ENCODE measurements around the gene CST7. TPM values are rescaled to one million over a fixed set of nuclear protein-coding genes. Genes with fewer than 3 reads are reported as not detected.

Gene CST7
- total and polyA plus RNA-seq, 2 experiments from 2014 or later = not detected

DNA sequence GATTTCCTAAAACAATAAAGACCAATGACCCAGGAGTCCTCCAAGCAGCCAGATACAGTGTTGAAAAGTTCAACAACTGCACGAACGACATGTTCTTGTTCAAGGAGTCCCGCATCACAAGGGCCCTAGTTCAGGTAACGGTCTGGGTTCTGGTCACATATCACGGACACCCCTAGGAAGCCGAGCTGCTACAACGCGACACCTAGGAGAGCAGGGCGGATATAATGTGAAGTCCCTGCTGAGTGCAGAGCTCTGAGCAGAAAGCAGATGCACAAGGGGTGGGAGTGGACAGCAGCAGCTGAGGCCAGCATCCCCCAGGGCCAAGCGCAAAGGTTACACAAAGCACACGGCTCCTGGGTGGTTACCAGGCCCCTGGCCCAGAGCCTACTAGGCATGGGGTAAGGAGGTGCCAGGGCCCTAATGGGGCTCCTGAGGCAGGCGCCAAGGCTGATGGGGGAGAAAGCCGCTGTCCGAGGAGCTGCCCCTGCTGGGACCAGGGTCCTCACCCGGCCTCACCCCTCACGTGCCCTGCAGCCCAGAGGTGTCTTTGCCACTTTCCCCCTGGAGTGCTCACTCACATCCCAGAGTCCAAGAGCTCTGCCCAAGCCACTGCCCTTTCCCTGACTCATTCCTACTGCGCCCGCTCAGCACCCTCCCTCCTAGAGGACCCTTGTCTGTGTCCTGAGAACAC lies 8.4 kb downstream of the CST7 start:
- no peak overlapping the region for H3K4me3 Mint-ChIP-seq
- Histone ChIP-seq H3K27me3 (ENCODE audit: insufficient read depth) (no peaks in the 10 kb centered on the region), H3K4me1 (ENCODE audit: insufficient read depth) (no peaks in the 10 kb centered on the region), H3K79me2 (replicated peaks; ENCODE audit: insufficient read depth) (no peaks in the 10 kb centered on the region), H2AFZ (no peak overlapping the region), H3F3A (replicated peaks; ENCODE audit: low read depth) (no peaks in the 10 kb centered on the region), H4K20me1 (replicated peaks; ENCODE audit: insufficient read depth) (no peaks in the 10 kb centered on the region; the same call in 1 of the 2 replicates), H3K27ac (ENCODE audit: low read depth) (no peak overlapping the region), H3K4me3 (no peak overlapping the region), H3K36me3 (ENCODE audit: insufficient read depth) (no peaks in the 10 kb centered on the region; the same call in 1 of the 2 replicates), H3K4me2 (no peak overlapping the region), H3K9me2 (ENCODE audit: insufficient read depth) (no peaks in the 10 kb centered on the region)
- H3K36me3 Mint-ChIP-seq (ENCODE audit: low read depth) = peaks cover 13% of the 10 kb centered on the region
- peaks cover 6% of the 10 kb centered on the region for H3K27me3 Mint-ChIP-seq (ENCODE audit: insufficient read depth, low read depth, poor library complexity)
- ATAC-seq (no peak), DNase-seq (ENCODE audit: low spot score) (no peak)
- TF ChIP-seq, protein P1, sequence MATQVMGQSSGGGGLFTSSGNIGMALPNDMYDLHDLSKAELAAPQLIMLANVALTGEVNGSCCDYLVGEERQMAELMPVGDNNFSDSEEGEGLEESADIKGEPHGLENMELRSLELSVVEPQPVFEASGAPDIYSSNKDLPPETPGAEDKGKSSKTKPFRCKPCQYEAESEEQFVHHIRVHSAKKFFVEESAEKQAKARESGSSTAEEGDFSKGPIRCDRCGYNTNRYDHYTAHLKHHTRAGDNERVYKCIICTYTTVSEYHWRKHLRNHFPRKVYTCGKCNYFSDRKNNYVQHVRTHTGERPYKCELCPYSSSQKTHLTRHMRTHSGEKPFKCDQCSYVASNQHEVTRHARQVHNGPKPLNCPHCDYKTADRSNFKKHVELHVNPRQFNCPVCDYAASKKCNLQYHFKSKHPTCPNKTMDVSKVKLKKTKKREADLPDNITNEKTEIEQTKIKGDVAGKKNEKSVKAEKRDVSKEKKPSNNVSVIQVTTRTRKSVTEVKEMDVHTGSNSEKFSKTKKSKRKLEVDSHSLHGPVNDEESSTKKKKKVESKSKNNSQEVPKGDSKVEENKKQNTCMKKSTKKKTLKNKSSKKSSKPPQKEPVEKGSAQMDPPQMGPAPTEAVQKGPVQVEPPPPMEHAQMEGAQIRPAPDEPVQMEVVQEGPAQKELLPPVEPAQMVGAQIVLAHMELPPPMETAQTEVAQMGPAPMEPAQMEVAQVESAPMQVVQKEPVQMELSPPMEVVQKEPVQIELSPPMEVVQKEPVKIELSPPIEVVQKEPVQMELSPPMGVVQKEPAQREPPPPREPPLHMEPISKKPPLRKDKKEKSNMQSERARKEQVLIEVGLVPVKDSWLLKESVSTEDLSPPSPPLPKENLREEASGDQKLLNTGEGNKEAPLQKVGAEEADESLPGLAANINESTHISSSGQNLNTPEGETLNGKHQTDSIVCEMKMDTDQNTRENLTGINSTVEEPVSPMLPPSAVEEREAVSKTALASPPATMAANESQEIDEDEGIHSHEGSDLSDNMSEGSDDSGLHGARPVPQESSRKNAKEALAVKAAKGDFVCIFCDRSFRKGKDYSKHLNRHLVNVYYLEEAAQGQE (IDR thresholded peaks at IDR 0.05; ENCODE audit: unreplicated experiment) = no peak
- TF ChIP-seq CTCF (conservative IDR thresholded peaks at IDR 0.05; ENCODE audit: low read depth in 2 of 2) = no peak
- no peak for TF ChIP-seq STAT1 (IDR thresholded peaks at IDR 0.05; ENCODE audit: unreplicated experiment)
- TF ChIP-seq ZNF462 (CRISPR knock-in tag; IDR thresholded peaks at IDR 0.05) = no peak
- no peak for TF ChIP-seq NANOG (IDR thresholded peaks at IDR 0.05; ENCODE audit: borderline replicate concordance)
- TF ChIP-seq ZNF114 (CRISPR knock-in tag; IDR thresholded peaks at IDR 0.05) = no peak
- TF ChIP-seq EZH2 (IDR thresholded peaks at IDR 0.05; ENCODE audit: low read depth, unreplicated experiment) = no peak
- no peak for TF ChIP-seq EZH2phosphoT487 (IDR thresholded peaks at IDR 0.05; ENCODE audit: unreplicated experiment)
- no peak for TF ChIP-seq ETS1 (IDR thresholded peaks at IDR 0.05)
- H3K27ac Mint-ChIP-seq = no peak overlapping the region
- H3K4me1 Mint-ChIP-seq = peaks cover 9% of the 10 kb centered on the region; the same call in 2 of the 3 replicates
- no peaks in the 10 kb centered on the region; the same call in 2 of the 3 replicates for H3K9me3 Mint-ChIP-seq
